Thoracic aorta (tissue), 2 donors: ENCODE results near the gene SH3TC1. TPM values are rescaled to one million over a fixed set of nuclear protein-coding genes. Genes with fewer than 3 reads are reported as not detected.
A peak's percentile ranks its signal among the peaks of the same experiment; 100 is the strongest.

Experiments
- ATAC-seq: fragments of 150-250 bp; one replicate; pipeline ENCODE4 v1.8.0; 2017; ENCODE audit warnings: low read depth; ENCODE audit not compliant: insufficient number of reproducible peaks, low FRiP score
- DNase-seq: peaks from one replicate; pipeline ENCODE4 v3.0.0-alpha.2; 2020; ENCODE audit warnings: low spot score
- H3K27ac ChIP-seq, 2 donors: fragments of 200-600 bp; sonication (generic); 1 replicate in 1 of 2; 2 replicates in 1 of 2; pipeline ENCODE4 v1.5.1; 2016; ENCODE audit warnings: mild to moderate bottlenecking in 2 of 2, moderate library complexity in 2 of 2
- H3K27me3 ChIP-seq: fragments of 200-600 bp; sonication (generic); replicated peaks from 2 replicates; pipeline ENCODE4 v1.6.0; 2016; ENCODE audit warnings: mild to moderate bottlenecking; ENCODE audit not compliant: insufficient read depth
- H3K36me3 ChIP-seq: fragments of 200-600 bp; sonication (generic); one replicate; pipeline ENCODE4 v1.5.1; 2016
- H3K4me1 ChIP-seq, 2 donors: fragments of 200-600 bp; sonication (generic); 1 replicate in 1 of 2; 2 replicates in 1 of 2; pipeline versions ENCODE4 v1.5.1 to v1.6.0; 2016; ENCODE audit warnings: low read depth in 2 of 2, mild to moderate bottlenecking in 1 of 2; ENCODE audit not compliant: control insufficient read depth in 1 of 2
- H3K4me3 ChIP-seq: fragments of 200-600 bp; sonication (generic); 2 replicates; pipeline ENCODE4 v1.5.1; 2016; ENCODE audit warnings: mild to moderate bottlenecking
- H3K9me3 ChIP-seq: fragments of 200-600 bp; sonication (generic); 2 replicates; pipeline ENCODE4 v1.5.1; 2016
- total RNA-seq, 2 donors: library from RNA; depleted of rRNA; stranded (reverse); fragments of >200 nt; gene quantifications; one replicate each; pipeline versions ENCODE4 v1.1.0 to v1.2.3, GENCODE V29; 2016
- TF ChIP-seq, protein P1 (sequence below): fragments of 200-600 bp; sonication (generic); IDR thresholded peaks from one replicate; pipeline ENCODE4 v1.5.1; 2019; ENCODE audit warnings: antibody characterized with exemption

Gene SH3TC1
- total RNA-seq, 2 donors from 2014 or later: 63.2 to 68.6 TPM

DNA sequence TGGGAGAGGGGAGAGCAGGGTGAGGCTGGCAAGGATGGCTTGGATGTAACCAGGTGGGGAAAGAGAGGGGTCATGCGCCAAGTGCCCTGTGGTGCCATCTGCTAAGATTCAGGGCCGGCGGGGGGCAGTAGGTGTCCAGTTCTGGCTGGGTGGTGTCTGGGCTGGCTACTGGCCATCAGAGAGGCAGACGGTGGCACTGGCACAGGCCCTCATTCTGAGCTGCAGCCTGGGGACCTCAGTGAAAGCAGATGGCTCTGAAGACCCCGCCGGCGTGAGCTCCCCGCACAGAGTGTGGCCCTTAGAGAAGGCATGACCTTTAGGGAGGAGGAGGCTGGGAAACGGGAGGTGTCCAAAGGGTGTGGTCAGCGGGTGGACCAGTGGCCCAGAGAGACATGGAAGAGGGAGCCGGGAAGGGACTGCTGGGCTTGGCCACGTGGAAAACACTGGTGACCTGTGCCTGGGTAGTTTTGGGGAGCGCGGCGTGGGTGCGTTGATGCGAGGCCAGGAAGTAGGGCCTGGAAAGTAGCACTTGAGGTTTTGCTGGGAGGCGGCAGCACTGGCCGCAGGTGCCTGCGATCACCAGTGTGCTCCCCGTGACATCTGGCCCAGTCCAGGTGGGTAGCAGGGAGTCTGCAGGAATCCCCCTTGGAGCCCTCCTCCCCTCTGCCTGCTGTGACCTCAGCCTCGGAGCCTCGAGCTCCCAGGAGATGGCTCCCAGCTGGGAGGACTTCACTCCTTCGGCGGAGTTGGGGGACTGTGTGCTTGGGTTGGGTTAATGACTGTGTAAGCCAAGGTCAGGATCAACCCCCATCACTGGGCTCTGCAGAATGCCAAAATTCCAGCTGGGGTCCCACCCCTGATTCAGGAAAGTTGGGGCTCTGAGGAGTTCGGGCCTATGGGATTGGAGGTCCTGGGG is 9.3 kb upstream of the SH3TC1 start:
- H3K27me3 ChIP-seq: no peaks in the 10 kb centered on the region
- no peak overlapping the region for H3K4me3 ChIP-seq
- H3K9me3 ChIP-seq: no peaks in the 10 kb centered on the region
- ATAC-seq (no peak), DNase-seq (no peak)
- H3K27ac ChIP-seq: peak overlapping the region in 1 of 2 donors; percentile 84
- H3K36me3 ChIP-seq: no peaks in the 10 kb centered on the region
- H3K4me1 ChIP-seq: peaks cover 21 to 38% of the 10 kb centered on the region in 2 donors
- TF ChIP-seq, protein P1, sequence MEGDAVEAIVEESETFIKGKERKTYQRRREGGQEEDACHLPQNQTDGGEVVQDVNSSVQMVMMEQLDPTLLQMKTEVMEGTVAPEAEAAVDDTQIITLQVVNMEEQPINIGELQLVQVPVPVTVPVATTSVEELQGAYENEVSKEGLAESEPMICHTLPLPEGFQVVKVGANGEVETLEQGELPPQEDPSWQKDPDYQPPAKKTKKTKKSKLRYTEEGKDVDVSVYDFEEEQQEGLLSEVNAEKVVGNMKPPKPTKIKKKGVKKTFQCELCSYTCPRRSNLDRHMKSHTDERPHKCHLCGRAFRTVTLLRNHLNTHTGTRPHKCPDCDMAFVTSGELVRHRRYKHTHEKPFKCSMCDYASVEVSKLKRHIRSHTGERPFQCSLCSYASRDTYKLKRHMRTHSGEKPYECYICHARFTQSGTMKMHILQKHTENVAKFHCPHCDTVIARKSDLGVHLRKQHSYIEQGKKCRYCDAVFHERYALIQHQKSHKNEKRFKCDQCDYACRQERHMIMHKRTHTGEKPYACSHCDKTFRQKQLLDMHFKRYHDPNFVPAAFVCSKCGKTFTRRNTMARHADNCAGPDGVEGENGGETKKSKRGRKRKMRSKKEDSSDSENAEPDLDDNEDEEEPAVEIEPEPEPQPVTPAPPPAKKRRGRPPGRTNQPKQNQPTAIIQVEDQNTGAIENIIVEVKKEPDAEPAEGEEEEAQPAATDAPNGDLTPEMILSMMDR: no peak

DNA sequence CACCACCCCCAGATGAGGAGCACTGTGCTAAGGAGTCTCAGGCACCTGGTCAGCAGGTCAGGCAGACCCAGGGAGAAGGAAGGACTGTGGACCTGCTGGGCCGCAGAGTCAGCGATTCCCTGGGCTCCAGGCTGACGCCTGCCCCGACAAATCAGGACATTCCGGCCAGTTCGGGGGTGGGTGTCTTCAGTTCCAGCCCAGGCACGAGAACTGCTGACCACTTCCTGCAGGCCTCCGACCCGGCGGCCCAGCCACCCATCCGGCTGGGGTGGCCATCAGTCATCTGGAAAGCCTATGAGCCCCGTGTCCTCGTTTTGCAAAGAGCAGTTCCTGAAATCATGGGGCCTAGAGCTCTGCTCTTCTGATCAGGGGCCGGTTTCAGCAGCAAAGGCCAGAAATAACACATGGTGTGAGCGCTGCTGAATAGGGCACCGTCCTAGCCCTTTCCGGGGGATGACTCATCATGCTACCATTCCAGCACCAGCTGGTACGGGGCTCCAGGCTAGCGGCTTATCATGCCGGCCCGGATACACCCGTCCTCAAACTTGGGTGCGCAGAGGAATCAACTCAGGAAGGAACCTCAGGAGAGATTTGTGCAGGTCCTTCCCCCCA is 7.8 kb upstream of the SH3TC1 start:
- DNase-seq (no peak), ATAC-seq (peak; percentile 57)
- Histone ChIP-seq H3K36me3 (no peaks in the 10 kb centered on the region), H3K27ac (peak overlapping the region; percentile 69 to 84), H3K9me3 (no peaks in the 10 kb centered on the region), H3K27me3 (no peaks in the 10 kb centered on the region), H3K4me3 (peak overlapping the region; percentile 37), H3K4me1 (peaks cover 21 to 38% of the 10 kb centered on the region in 2 donors)
- TF ChIP-seq, protein P1: no peak

DNA sequence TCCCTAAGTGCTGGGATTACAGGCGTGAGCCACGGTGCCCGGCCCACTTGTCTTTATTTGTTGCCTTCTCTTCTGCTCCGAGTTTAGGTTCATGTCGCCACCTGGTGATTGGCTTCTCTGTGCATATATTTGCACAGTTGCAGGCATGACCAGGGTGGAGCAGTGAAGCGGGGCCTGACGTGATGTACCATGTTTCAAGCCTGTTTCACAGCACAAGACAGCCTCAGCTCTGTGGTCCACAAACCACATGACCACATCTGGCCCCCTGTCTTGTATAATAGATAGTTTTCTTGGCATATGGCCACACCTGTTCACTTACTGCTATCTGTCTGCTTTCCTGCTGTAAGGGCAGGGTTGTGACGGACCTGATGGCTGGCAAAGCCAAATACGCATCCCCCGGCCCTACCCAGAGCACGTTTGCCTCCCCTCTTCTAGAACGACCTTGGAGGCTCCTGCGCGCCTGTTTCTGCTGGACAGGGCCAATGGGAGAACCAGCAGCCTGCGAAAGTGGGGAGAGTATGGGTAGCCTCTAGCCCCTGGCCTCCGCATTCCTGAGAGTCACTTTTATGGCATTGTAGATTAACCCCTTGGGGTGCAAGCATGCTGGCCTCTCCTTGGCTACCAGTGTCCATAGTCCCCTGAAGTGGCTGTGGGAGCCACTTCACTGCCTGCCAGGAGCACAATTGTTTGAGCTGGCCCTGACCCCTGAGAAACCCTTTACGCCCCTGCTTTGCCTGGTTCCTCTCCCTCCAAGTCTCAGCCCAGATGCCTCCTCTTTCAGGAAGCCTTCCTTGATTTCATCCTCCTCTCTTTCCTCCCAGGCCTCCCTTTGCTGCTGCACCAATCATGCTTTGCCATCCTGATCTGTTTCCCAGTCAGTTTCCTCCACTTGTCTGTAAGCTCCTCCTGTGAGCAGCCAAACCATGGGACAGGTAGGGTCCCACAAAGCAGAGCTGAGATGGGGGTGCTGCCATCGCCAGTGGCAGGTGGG is 6.0 kb upstream of the SH3TC1 start:
- DNase-seq (no peak), ATAC-seq (no peak)
- TF ChIP-seq, protein P1: no peak
- H3K4me3 ChIP-seq: no peak overlapping the region
- no peaks in the 10 kb centered on the region for H3K9me3 ChIP-seq
- no peaks in the 10 kb centered on the region for H3K36me3 ChIP-seq
- no peak overlapping the region for H3K27ac ChIP-seq
- no peaks in the 10 kb centered on the region for H3K27me3 ChIP-seq
- peaks cover 21 to 42% of the 10 kb centered on the region in 2 donors for H3K4me1 ChIP-seq

DNA sequence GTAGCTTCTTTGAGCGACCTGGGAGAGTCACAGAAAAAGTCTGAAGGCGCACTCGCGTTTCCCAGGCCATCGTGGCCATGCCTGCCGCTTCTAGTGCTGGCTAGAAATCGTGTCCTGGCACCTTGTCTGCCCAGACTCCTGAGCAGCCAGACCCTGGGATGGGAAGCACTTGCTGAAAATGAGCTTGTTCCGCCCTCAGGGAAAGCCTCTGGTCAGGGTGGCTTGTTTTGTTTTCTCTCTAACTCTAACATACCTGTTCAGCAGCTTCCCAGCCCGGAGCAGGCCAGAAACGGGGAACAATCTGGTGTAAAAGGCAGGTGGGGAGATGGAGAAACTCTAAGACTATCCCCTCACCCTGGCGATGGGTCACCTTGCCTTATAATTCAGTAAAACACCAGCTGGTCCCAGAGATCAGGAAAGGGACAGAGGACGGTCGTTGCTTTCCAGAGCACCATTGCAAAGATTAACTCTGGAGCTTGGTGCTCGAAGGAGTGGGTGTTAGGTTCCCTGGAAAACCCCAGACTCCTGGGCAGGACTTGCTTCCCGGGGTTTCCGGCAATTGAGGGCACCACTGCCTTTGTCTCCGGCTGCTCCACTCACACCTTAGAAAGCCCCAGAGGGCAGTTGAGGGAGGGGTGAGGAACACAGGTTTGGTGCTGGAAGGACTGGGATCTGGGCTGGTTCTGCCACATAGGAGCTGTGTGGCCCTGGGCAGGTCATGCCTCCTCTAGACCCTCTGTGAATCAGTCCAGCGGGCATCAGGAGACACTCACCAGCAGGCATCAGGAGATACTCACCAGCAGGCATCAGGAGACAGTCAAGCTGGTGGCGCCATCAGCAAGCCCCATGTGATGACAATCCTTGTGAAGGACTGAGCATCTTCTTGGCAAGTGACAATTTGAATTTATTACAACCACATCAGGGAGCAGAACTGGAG is 4.5 kb upstream of the SH3TC1 start:
- Histone ChIP-seq H3K9me3 (no peaks in the 10 kb centered on the region), H3K27me3 (no peaks in the 10 kb centered on the region), H3K4me3 (no peak overlapping the region), H3K27ac (no peak overlapping the region), H3K36me3 (no peaks in the 10 kb centered on the region), H3K4me1 (peaks cover 17 to 42% of the 10 kb centered on the region in 2 donors)
- no peak for DNase-seq
- TF ChIP-seq, protein P1: no peak
- ATAC-seq: no peak
